ENCODE data around the gene EMB.
"Not testable (repeated sequence)": the region's sequence is repeated elsewhere in the genome, so short reads cannot be mapped to it uniquely, and the experiment has no call there.

DNA sequence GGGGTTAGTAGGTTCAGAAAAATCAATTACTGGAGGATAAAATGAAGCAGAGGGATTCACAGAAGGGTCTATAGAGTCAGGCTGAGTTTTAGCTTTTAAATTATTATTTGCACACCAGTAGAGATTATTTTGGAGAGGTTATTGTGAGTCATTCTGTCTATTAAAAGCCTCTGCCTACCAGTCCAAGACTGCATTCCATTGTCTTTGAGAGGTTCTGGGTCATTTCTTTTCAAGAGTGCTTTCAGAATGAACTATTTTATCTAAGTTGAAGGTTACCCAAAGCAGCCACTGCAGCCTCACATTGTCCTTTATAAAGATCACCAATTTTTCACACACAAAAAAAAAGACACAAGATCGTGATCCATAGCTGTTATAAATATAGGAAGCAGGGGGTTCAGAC lies 21.5 kb upstream of the EMB start:
- TF ChIP-seq, protein P1, sequence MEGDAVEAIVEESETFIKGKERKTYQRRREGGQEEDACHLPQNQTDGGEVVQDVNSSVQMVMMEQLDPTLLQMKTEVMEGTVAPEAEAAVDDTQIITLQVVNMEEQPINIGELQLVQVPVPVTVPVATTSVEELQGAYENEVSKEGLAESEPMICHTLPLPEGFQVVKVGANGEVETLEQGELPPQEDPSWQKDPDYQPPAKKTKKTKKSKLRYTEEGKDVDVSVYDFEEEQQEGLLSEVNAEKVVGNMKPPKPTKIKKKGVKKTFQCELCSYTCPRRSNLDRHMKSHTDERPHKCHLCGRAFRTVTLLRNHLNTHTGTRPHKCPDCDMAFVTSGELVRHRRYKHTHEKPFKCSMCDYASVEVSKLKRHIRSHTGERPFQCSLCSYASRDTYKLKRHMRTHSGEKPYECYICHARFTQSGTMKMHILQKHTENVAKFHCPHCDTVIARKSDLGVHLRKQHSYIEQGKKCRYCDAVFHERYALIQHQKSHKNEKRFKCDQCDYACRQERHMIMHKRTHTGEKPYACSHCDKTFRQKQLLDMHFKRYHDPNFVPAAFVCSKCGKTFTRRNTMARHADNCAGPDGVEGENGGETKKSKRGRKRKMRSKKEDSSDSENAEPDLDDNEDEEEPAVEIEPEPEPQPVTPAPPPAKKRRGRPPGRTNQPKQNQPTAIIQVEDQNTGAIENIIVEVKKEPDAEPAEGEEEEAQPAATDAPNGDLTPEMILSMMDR (IDR thresholded peaks at IDR 0.05; ENCODE audit: poor library complexity) = not testable (repeated sequence)
- TF ChIP-seq EZH2 (IDR thresholded peaks at IDR 0.05; ENCODE audit: borderline replicate concordance); EZH2phosphoT487 (IDR thresholded peaks at IDR 0.05; ENCODE audit: low read depth, severe bottlenecking, unreplicated experiment): not testable (repeated sequence)

Measured in hepatocyte (in vitro differentiated cells).